ENCODE data around the gene ITGBL1. TPM values are rescaled to one million over a fixed set of nuclear protein-coding genes. Genes with fewer than 3 reads are reported as not detected.

ITGBL1 gene
- total and polyA plus RNA-seq, 2 of the 13 experiments (the other 11 are each of a cell fraction or from before 2014, with no cell fraction given), result 0.02 TPM; not detected in 1

GRCh38 chr13:101690871-101691270 is 238.4 kb downstream of the ITGBL1 start (continued):
- TF ChIP-seq, protein P1, sequence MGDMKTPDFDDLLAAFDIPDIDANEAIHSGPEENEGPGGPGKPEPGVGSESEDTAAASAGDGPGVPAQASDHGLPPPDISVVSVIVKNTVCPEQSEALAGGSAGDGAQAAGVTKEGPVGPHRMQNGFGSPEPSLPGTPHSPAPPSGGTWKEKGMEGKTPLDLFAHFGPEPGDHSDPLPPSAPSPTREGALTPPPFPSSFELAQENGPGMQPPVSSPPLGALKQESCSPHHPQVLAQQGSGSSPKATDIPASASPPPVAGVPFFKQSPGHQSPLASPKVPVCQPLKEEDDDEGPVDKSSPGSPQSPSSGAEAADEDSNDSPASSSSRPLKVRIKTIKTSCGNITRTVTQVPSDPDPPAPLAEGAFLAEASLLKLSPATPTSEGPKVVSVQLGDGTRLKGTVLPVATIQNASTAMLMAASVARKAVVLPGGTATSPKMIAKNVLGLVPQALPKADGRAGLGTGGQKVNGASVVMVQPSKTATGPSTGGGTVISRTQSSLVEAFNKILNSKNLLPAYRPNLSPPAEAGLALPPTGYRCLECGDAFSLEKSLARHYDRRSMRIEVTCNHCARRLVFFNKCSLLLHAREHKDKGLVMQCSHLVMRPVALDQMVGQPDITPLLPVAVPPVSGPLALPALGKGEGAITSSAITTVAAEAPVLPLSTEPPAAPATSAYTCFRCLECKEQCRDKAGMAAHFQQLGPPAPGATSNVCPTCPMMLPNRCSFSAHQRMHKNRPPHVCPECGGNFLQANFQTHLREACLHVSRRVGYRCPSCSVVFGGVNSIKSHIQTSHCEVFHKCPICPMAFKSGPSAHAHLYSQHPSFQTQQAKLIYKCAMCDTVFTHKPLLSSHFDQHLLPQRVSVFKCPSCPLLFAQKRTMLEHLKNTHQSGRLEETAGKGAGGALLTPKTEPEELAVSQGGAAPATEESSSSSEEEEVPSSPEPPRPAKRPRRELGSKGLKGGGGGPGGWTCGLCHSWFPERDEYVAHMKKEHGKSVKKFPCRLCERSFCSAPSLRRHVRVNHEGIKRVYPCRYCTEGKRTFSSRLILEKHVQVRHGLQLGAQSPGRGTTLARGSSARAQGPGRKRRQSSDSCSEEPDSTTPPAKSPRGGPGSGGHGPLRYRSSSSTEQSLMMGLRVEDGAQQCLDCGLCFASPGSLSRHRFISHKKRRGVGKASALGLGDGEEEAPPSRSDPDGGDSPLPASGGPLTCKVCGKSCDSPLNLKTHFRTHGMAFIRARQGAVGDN (CRISPR knock-in tag; IDR thresholded peaks at IDR 0.05), result no peak
- no peak for TF ChIP-seq ZNF256 (CRISPR knock-in tag; conservative IDR thresholded peaks at IDR 0.05)
- TF ChIP-seq NFIB (CRISPR knock-in tag; IDR thresholded peaks at IDR 0.05; ENCODE audit: borderline replicate concordance), result no peak
- no peak for TF ChIP-seq HMGA1 (CRISPR knock-in tag; conservative IDR thresholded peaks at IDR 0.05)
- no peak for TF ChIP-seq PAWR (CRISPR knock-in tag; IDR thresholded peaks at IDR 0.05; ENCODE audit: borderline replicate concordance)
- TF ChIP-seq SKI (IDR thresholded peaks at IDR 0.05; ENCODE audit: partially characterized antibody), result no peak

- DNase-seq (ENCODE audit: low spot score) (no peak), ATAC-seq (no peak), FAIRE-seq (no peak)
- H4K20me1 ChIP-seq (ENCODE audit: insufficient read depth, low read length), result no peaks in the 10 kb centered on the region
- H3K4me3 ChIP-seq (replicated peaks in 1 of 3; ENCODE audit: insufficient read depth in 1 of 3, low read depth in 2 of 3, low read length in 3 of 3), result no peak overlapping the region
- BruUV-seq (replicated peaks), result no TSS peak
- no peak overlapping the region for H3K4me2 ChIP-seq (ENCODE audit: low read depth, low read length)
- H2AFZ ChIP-seq (ENCODE audit: low read length), result no peak overlapping the region
- intact Hi-C loops (cut with micrococcal nuclease; ENCODE audit: unreplicated experiment), result no loop called here
- H3K9ac ChIP-seq (ENCODE audit: insufficient read depth, low read depth, low read length), result no peak overlapping the region
- no peak for TF ChIP-seq ZKSCAN1 (IDR thresholded peaks at IDR 0.05; ENCODE audit: low read length)
- TF ChIP-seq POLR2A (IDR thresholded peaks at IDR 0.05; ENCODE audit: insufficient read depth in 1 of 2, low read depth in 2 of 2, low read length in 2 of 2), result no peak
- TF ChIP-seq KLF13 (CRISPR knock-in tag; IDR thresholded peaks at IDR 0.05), result no peak
- TF ChIP-seq, protein P2, sequence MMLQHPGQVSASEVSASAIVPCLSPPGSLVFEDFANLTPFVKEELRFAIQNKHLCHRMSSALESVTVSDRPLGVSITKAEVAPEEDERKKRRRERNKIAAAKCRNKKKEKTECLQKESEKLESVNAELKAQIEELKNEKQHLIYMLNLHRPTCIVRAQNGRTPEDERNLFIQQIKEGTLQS (CRISPR knock-in tag; IDR thresholded peaks at IDR 0.05), result no peak
- no peak for TF ChIP-seq ATM (IDR thresholded peaks at IDR 0.05; ENCODE audit: borderline replicate concordance)
- CTCF ChIA-PET (ENCODE audit: low intra/inter-chr PET ratio, low total read pairs), result no interaction called here
- whole genome bisulfite sequencing (ENCODE audit: low lambda C conversion rate), result 31% methylated on average over 3 of the region's 3 CpGs
- H3K27me3 ChIP-seq (ENCODE audit: control insufficient read depth in 1 of 2, insufficient read depth in 2 of 2, low read length in 2 of 2), result no peaks in the 10 kb centered on the region
- H3K79me2 ChIP-seq (ENCODE audit: insufficient read depth, low read length), result no peaks in the 10 kb centered on the region
- no peak overlapping the region for H3K27ac ChIP-seq (ENCODE audit: extremely low read length, insufficient read depth, low read length)
- H3K4me1 ChIP-seq (ENCODE audit: insufficient read depth, low read length), result no peaks in the 10 kb centered on the region
- POLR2A ChIA-PET, result no interaction called here
- no peaks in the 10 kb centered on the region for H3K9me3 ChIP-seq (ENCODE audit: low read length)
- in situ Hi-C loops (cut with HindIII; ENCODE audit: extremely low pct_ligation_motif_present, low pct_unique_long_range_greater_than_20kb), result no loop called here
- no peaks in the 10 kb centered on the region for H3K36me3 ChIP-seq (replicated peaks in 1 of 2; ENCODE audit: control insufficient read depth in 1 of 2, insufficient read depth in 2 of 2, low read length in 2 of 2)
Measured at GRCh38 chr13:101691341-101691860, 238.9 kb downstream of the ITGBL1 start.

Data from HepG2 (cell line).